C4-2B (cell line): Measurements from ENCODE around the gene KCNA5.

ENCODE experiments used
- H3K27ac ChIP-seq: fragments of 450-650 bp; 2 replicates; pipeline ENCODE4 v1.5.1; 2017
- ZFX ChIP-seq: fragments of 450-650 bp; IDR thresholded peaks from 2 replicates; pipeline ENCODE4 v1.6.1; 2017
- TF ChIP-seq, protein P1 (sequence below): fragments of 450-650 bp; conservative IDR thresholded peaks from 2 replicates; pipeline ENCODE4 v1.5.1; 2017; ENCODE audit warnings: mild to moderate bottlenecking

The KCNA5 gene

DNA sequence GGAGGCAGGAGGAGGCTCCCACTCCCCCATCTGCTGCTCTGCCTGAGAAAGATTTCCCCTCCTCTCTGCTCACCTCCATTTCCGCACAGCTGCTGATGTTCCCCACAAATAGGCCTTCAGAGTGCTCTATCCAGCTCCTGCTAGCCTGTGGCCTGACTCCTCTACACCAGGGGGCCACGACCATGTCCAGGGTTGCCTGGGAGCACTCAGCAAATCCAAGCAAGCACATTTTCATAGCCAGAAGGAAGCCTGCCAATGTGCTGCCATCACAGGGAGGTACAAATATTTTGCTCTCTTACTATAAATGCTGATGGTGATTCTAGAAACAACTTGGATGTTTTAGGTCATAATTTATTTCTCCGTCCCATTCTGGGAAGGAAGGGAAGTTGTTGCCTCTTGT is 17.3 kb downstream of the KCNA5 start:
- no peak overlapping the region for H3K27ac ChIP-seq
- TF ChIP-seq, protein P1, sequence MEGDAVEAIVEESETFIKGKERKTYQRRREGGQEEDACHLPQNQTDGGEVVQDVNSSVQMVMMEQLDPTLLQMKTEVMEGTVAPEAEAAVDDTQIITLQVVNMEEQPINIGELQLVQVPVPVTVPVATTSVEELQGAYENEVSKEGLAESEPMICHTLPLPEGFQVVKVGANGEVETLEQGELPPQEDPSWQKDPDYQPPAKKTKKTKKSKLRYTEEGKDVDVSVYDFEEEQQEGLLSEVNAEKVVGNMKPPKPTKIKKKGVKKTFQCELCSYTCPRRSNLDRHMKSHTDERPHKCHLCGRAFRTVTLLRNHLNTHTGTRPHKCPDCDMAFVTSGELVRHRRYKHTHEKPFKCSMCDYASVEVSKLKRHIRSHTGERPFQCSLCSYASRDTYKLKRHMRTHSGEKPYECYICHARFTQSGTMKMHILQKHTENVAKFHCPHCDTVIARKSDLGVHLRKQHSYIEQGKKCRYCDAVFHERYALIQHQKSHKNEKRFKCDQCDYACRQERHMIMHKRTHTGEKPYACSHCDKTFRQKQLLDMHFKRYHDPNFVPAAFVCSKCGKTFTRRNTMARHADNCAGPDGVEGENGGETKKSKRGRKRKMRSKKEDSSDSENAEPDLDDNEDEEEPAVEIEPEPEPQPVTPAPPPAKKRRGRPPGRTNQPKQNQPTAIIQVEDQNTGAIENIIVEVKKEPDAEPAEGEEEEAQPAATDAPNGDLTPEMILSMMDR = no peak
- TF ChIP-seq ZFX = no peak

DNA sequence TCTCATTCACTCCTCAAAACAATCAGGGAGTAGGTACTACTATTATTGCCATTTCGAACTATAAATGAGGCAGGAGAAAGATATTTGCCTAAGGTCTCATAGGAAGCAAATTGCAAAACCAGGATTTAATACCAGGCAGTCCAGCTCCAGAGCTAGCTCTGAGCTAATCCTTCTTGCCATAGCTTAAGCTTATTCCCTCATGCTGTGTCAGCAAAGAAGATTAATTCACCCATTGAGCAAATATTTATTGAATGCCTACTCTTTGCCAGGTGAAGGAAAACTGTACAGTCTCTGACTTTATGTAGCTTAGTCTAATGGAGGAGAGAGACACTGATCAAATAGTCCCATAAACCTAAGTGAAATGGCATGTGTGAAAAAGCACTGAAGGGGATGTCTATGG is 19.5 kb downstream of the KCNA5 start:
- H3K27ac ChIP-seq = no peak overlapping the region
- no peak for TF ChIP-seq ZFX
- TF ChIP-seq, protein P1 = no peak

DNA sequence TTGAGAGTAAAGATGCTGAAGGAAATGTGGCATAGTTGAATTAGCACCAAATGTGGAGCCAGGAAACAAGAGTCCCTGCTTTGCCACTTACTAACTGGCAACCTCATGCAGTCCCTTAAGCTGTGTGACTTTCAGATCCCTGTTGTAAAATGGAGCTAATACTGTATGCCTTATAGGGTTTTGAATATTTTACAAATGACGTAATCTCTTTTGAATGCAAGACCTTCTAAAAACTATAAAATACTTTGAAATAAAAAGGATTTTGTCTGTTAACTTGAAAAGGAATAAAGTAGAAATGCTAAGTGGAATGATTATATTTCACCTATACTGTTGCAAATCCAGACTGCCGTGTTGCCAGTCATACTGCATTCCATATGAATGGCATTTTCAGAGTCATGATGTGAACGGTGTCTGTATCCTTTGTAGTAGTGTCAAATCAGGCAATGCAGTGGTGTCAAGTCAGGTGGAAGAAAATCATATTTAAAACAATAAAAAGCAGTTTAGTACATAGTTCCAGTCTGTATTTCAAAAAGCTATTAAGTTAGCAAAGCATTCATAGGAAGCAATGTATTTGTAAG is 21.3 kb downstream of the KCNA5 start:
- TF ChIP-seq, protein P1 = no peak
- no peak for TF ChIP-seq ZFX
- H3K27ac ChIP-seq = no peak overlapping the region

DNA sequence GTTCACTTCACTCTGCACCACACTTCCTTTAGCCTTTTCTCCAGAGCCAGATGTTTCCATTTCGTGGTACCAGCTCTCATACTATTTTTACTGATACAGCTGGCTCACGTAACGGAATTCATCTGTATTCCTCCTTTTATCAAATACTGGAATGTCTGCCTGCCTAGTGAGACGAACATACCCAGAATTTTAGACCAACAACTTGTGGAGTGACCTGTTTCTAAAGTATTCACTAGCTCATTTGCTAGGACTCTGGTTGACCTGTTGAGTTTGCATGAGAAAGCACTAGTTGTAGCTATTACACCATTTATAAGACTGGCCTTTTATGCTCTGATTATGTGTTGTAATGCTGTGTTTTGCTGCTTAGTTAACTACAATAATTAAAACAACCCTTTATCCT is 22.6 kb downstream of the KCNA5 start:
- no peak overlapping the region for H3K27ac ChIP-seq
- TF ChIP-seq ZFX = no peak
- TF ChIP-seq, protein P1 = no peak

DNA sequence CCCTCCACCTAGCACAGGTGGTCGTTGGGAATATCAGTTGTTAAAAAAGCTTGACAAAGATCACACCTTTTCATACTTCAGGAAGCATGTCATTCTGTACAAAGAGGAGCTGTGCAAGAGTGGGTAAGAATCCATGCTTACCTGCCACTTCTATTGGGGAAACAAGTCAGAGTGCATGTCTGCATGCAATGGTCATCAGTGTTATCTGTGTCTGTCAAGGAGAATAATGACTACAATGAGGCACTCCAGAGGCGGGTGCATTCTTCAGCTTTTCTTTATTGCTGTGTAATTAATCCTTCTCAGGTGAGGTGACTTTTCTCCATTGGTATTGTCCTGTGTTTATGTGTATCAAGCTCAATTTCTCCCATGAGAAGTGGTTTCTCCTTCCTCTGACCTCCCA is 24.4 kb downstream of the KCNA5 start:
- no peak for TF ChIP-seq ZFX
- TF ChIP-seq, protein P1 = no peak
- H3K27ac ChIP-seq = no peak overlapping the region

DNA sequence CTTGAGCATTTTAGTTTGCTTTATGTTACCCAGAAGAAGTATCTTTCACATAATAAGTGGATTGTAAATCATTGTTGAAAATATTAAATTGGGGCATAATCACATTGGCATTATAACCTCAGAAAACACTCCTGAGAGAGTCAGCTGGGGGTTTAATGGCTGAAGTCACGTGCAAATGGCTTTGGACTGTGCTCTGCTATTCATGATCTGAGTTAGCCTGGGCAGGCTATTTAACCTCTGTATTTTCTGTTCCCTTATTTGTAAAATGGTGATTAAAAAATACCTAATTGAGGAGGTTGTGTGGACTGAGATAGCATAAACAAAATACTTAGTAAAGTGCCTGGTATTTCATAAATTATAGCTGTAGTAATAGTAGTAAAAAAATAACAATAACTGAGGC is 24.9 kb downstream of the KCNA5 start:
- H3K27ac ChIP-seq = no peak overlapping the region
- TF ChIP-seq, protein P1 = no peak
- no peak for TF ChIP-seq ZFX

DNA sequence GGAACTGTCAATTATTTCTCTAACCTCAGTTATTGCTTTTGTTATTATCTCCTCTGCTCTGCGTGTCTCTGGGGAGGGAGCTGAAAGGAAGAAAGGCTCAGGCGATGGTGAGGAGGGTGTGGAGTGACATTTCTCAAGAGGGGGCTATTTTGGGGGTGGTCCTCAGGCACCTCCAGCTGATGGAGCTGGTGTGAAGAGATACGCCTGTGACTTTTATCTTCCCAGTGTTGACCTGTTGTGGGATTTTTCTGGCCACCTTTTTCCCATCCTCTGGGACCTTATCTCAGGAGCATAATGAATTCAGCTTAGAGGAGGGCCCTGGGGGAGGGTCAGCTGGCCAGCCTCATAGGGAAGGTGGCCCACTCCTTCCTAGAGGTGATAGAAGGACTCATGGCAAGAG is 26.4 kb downstream of the KCNA5 start:
- TF ChIP-seq, protein P1 = no peak
- no peak for TF ChIP-seq ZFX
- H3K27ac ChIP-seq = no peak overlapping the region
